ENCODE data around the gene PTPA.
A peak's percentile ranks its signal among the peaks of the same experiment; 100 is the strongest.

Gene PTPA

GRCh38 chr9:129084087-129084486 is 27.1 kb upstream of the PTPA start:
- DNase-seq: no peak

GRCh38 chr9:129089246-129089645 is 22.0 kb upstream of the PTPA start:
- no peak for DNase-seq

- DNase-seq: no peak
Measured at GRCh38 chr9:129093602-129094386, 17.4 kb upstream of the PTPA start.

GRCh38 chr9:129094387-129095169 is 16.6 kb upstream of the PTPA start:
- no peak for DNase-seq

- DNase-seq: no peak
Measured at GRCh38 chr9:129095170-129095667, 16.0 kb upstream of the PTPA start.

GRCh38 chr9:129095908-129096307 is 15.3 kb upstream of the PTPA start:
- no peak for DNase-seq

- DNase-seq: no peak
Measured at GRCh38 chr9:129097671-129098306, 13.4 kb upstream of the PTPA start.

- no peak for DNase-seq
Measured at GRCh38 chr9:129098328-129098727, 12.9 kb upstream of the PTPA start.

GRCh38 chr9:129100383-129101169 is 10.6 kb upstream of the PTPA start:
- DNase-seq: no peak

GRCh38 chr9:129101279-129101678 is 9.9 kb upstream of the PTPA start:
- DNase-seq: no peak

- no peak for DNase-seq
Measured at GRCh38 chr9:129102095-129102525, 9.1 kb upstream of the PTPA start.

GRCh38 chr9:129102791-129103594 is 8.2 kb upstream of the PTPA start:
- peak; percentile 55 for DNase-seq

GRCh38 chr9:129103595-129103965 is 7.6 kb upstream of the PTPA start:
- DNase-seq: no peak

- DNase-seq: no peak
Measured at GRCh38 chr9:129104051-129104450, 7.2 kb upstream of the PTPA start.

GRCh38 chr9:129105857-129106694 is 5.1 kb upstream of the PTPA start:
- no peak for DNase-seq

- DNase-seq: no peak
Measured at GRCh38 chr9:129107651-129108050, 3.6 kb upstream of the PTPA start.

- DNase-seq: no peak
Measured at GRCh38 chr9:129108083-129108804, 3.0 kb upstream of the PTPA start.

- DNase-seq: no peak
Measured at GRCh38 chr9:129108805-129109536, 2.2 kb upstream of the PTPA start.

- no peak for DNase-seq
Measured at GRCh38 chr9:129109537-129109903, 1.7 kb upstream of the PTPA start.
